Measurements from ENCODE around the gene C20orf96.

C20orf96 gene

DNA sequence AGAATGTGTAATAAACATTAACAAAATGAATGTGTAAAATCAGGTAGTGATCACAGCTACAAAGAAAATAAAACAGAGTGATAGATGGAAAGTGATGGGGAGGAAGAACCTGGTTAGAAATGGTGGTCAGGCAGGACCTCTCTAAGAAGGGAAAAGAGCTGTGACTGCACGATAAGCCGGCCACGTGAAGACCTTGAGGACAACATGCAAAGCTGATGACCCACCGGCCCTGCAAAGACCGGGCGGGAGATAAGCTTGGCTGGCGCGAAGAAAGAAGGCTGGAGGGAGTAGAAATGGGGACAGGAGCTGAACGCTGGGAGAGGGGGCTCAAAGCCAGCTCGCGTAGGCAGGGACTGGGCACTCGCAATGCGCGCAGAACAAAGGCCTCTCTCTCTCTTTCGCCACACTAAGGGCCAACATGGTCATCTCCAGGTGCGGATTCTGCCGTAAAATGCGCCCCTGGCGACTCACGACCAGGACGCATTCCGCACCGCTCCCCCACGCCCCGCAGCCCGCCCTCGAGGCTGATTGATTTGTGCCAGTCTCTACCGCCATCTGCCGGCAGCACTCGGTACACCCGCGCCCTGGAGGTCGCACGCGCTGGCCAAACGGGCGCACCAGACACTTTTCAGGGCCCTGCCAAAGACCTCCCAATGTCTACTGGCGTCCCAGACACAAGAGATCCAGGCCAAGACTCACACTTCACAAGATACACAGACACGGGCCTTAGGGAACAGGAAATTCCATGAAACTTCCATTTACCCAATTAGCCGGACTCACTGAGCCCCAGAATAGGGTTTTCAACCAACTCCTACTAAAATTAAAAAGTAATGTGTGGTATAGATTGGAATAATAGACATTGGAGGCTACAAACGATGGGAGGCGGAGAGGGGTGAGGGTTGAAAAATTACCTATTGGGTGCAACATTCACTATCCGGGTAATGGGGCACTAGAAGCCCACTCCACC, 23.7 kb downstream of the C20orf96 start:
- Histone ChIP-seq H3K9ac (ENCODE audit: low read depth, low read length) (peak overlapping the region; percentile 52), H3K4me2 (ENCODE audit: insufficient read depth, low read length) (peak overlapping the region; percentile 85), H3K4me3 (ENCODE audit: low read depth in 1 of 2, low read length in 2 of 2) (peak overlapping the region; percentile 1 to 60; a peak in 3 of 4 replicates), H3K9me3 (ENCODE audit: insufficient read depth, low read length, severe bottlenecking) (no peaks in the 10 kb centered on the region), H3K27ac (ENCODE audit: low read length) (peak overlapping the region; percentile 25; the same call in 1 of the 2 replicates), H3K27me3 (ENCODE audit: insufficient read depth, low read length, poor library complexity) (peaks cover 9% of the 10 kb centered on the region), H3K79me2 (ENCODE audit: insufficient read depth, low read length) (no peaks in the 10 kb centered on the region), H4K20me1 (ENCODE audit: insufficient read depth, low read length) (no peaks in the 10 kb centered on the region), H2AFZ (ENCODE audit: low read depth, low read length) (peak overlapping the region; percentile 96), H3K36me3 (ENCODE audit: insufficient read depth, low read length) (no peaks in the 10 kb centered on the region), H3K4me1 (ENCODE audit: insufficient read depth, low read length) (peaks cover 13% of the 10 kb centered on the region)
- DNase-seq (peak; percentile 90), ATAC-seq (ENCODE audit: insufficient read depth, low read depth) (peak; percentile 96)
- no peak for TF ChIP-seq EZH2 (IDR thresholded peaks at IDR 0.05; ENCODE audit: borderline replicate concordance, low read depth, low read length, severe bottlenecking)
- TF ChIP-seq, protein P1, sequence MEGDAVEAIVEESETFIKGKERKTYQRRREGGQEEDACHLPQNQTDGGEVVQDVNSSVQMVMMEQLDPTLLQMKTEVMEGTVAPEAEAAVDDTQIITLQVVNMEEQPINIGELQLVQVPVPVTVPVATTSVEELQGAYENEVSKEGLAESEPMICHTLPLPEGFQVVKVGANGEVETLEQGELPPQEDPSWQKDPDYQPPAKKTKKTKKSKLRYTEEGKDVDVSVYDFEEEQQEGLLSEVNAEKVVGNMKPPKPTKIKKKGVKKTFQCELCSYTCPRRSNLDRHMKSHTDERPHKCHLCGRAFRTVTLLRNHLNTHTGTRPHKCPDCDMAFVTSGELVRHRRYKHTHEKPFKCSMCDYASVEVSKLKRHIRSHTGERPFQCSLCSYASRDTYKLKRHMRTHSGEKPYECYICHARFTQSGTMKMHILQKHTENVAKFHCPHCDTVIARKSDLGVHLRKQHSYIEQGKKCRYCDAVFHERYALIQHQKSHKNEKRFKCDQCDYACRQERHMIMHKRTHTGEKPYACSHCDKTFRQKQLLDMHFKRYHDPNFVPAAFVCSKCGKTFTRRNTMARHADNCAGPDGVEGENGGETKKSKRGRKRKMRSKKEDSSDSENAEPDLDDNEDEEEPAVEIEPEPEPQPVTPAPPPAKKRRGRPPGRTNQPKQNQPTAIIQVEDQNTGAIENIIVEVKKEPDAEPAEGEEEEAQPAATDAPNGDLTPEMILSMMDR (IDR thresholded peaks at IDR 0.05; ENCODE audit: borderline replicate concordance, extremely low read depth, low read length, poor library complexity, severe bottlenecking) = peak; percentile 99

DNA sequence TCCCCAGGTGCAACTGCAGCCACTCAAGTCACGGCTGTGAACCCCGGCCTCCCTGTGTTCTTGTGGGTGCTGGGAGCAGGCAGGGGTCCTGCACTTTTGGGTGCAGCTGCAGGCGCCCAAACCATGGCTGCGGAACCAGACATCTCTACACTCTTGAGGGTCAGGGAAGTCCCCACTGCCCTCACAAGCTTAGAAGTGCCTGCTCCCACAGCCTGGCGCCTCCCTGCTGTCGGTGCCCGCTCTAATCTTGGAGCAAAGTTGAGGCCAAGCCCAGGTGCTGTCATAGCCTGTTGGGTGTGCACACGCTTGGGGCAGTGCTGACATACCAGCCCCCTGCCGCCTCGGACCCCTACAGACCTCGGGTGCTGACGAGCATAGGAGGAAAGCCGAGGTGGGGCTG, 26.8 kb downstream of the C20orf96 start:
- Histone ChIP-seq H3K4me3 (ENCODE audit: low read depth in 1 of 2, low read length in 2 of 2) (no peak overlapping the region), H3K27ac (ENCODE audit: low read length) (no peak overlapping the region), H3K4me1 (ENCODE audit: insufficient read depth, low read length) (peaks cover 13% of the 10 kb centered on the region), H3K79me2 (ENCODE audit: insufficient read depth, low read length) (no peaks in the 10 kb centered on the region), H3K4me2 (ENCODE audit: insufficient read depth, low read length) (no peak overlapping the region), H2AFZ (ENCODE audit: low read depth, low read length) (no peak overlapping the region), H3K27me3 (ENCODE audit: insufficient read depth, low read length, poor library complexity) (peaks cover 15% of the 10 kb centered on the region), H3K36me3 (ENCODE audit: insufficient read depth, low read length) (no peaks in the 10 kb centered on the region), H3K9ac (ENCODE audit: low read depth, low read length) (no peak overlapping the region), H3K9me3 (ENCODE audit: insufficient read depth, low read length, severe bottlenecking) (no peaks in the 10 kb centered on the region), H4K20me1 (ENCODE audit: insufficient read depth, low read length) (no peaks in the 10 kb centered on the region)
- DNase-seq (no peak), ATAC-seq (ENCODE audit: insufficient read depth, low read depth) (no peak)
- TF ChIP-seq, protein P1 (IDR thresholded peaks at IDR 0.05; ENCODE audit: borderline replicate concordance, extremely low read depth, low read length, poor library complexity, severe bottlenecking) = no peak
- TF ChIP-seq EZH2 (IDR thresholded peaks at IDR 0.05; ENCODE audit: borderline replicate concordance, low read depth, low read length, severe bottlenecking) = no peak

DNA sequence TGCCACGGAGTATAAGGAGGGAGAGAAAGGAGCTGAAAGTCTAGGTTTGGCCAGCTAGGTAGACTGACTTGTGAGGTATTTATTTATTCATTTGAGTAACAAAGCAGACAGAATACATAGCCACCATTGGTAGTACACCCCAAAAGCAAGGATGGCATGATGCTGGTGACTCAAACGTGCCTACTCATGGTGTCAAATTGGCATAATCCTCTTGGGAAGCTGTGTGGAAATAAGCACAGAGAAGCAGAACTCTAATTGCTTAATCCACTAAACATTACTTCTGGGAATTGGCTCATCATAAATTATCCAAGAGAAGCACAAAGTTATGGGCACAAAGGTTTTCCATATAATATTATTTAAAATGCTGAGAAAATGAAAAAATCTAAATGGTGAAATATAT, 30.6 kb downstream of the C20orf96 start:
- H3K4me3 ChIP-seq (ENCODE audit: low read depth in 1 of 2, low read length in 2 of 2) = no peak overlapping the region
- TF ChIP-seq EZH2 (IDR thresholded peaks at IDR 0.05; ENCODE audit: borderline replicate concordance, low read depth, low read length, severe bottlenecking) = no peak
- TF ChIP-seq, protein P1 (IDR thresholded peaks at IDR 0.05; ENCODE audit: borderline replicate concordance, extremely low read depth, low read length, poor library complexity, severe bottlenecking) = no peak
- H3K36me3 ChIP-seq (ENCODE audit: insufficient read depth, low read length) = no peaks in the 10 kb centered on the region
- H3K27me3 ChIP-seq (ENCODE audit: insufficient read depth, low read length, poor library complexity) = peaks cover 12% of the 10 kb centered on the region
- no peak overlapping the region for H3K4me2 ChIP-seq (ENCODE audit: insufficient read depth, low read length)
- H3K9ac ChIP-seq (ENCODE audit: low read depth, low read length) = no peak overlapping the region
- no peak for ATAC-seq (ENCODE audit: insufficient read depth, low read depth)
- no peak overlapping the region for H3K27ac ChIP-seq (ENCODE audit: low read length)
- H3K79me2 ChIP-seq (ENCODE audit: insufficient read depth, low read length) = no peaks in the 10 kb centered on the region
- no peak overlapping the region for H2AFZ ChIP-seq (ENCODE audit: low read depth, low read length)
- H3K9me3 ChIP-seq (ENCODE audit: insufficient read depth, low read length, severe bottlenecking) = no peaks in the 10 kb centered on the region
- H4K20me1 ChIP-seq (ENCODE audit: insufficient read depth, low read length) = no peaks in the 10 kb centered on the region
- no peaks in the 10 kb centered on the region for H3K4me1 ChIP-seq (ENCODE audit: insufficient read depth, low read length)
- DNase-seq = no peak

Measured in DND-41 (cell line).